Progenitor cell of endocrine pancreas (in vitro differentiated cells): Measurements from ENCODE around the gene ARHGAP29. TPM values are rescaled to one million over a fixed set of nuclear protein-coding genes. Genes with fewer than 3 reads are reported as not detected.

Experiments
- DNase-seq: peaks from one replicate; pipeline ENCODE4 v3.0.0; 2021; ENCODE audit warnings: low spot score; ENCODE audit not compliant: unreplicated experiment
- H3K27ac Mint-ChIP-seq: 2 replicates; pipeline ENCODE4 v1.8.0; 2021; ENCODE audit warnings: mild to moderate bottlenecking, moderate library complexity, mixed read lengths
- H3K27me3 Mint-ChIP-seq: 2 replicates; pipeline ENCODE4 v1.8.0; 2021; ENCODE audit warnings: mixed read lengths
- H3K36me3 Mint-ChIP-seq: 2 replicates; pipeline ENCODE4 v1.8.0; 2022; ENCODE audit warnings: mixed read lengths; ENCODE audit not compliant: insufficient read depth
- H3K4me1 Mint-ChIP-seq: 2 replicates; pipeline ENCODE4 v1.8.0; 2021; ENCODE audit warnings: low read depth, mixed read lengths
- H3K4me3 Mint-ChIP-seq: 2 replicates; pipeline ENCODE4 v1.8.0; 2021; ENCODE audit warnings: low read depth, mild to moderate bottlenecking, moderate library complexity, mixed read lengths
- H3K9me3 Mint-ChIP-seq: 2 replicates; pipeline ENCODE4 v1.8.0; 2021; ENCODE audit warnings: low read depth, mixed read lengths
- CTCF ChIP-seq: fragments of 200-600 bp; sonication (generic); IDR thresholded peaks from one replicate; pipeline ENCODE4 v1.5.0; 2021; ENCODE audit warnings: antibody characterized with exemption, mild to moderate bottlenecking; ENCODE audit not compliant: unreplicated experiment
- total RNA-seq: library from RNA; stranded (reverse); gene quantifications from 2 replicates; pipeline ENCODE4 v1.2.1, GENCODE V29; 2021

Gene ARHGAP29
- total RNA-seq, 1 donor from 2014 or later = 12.4 TPM

DNA sequence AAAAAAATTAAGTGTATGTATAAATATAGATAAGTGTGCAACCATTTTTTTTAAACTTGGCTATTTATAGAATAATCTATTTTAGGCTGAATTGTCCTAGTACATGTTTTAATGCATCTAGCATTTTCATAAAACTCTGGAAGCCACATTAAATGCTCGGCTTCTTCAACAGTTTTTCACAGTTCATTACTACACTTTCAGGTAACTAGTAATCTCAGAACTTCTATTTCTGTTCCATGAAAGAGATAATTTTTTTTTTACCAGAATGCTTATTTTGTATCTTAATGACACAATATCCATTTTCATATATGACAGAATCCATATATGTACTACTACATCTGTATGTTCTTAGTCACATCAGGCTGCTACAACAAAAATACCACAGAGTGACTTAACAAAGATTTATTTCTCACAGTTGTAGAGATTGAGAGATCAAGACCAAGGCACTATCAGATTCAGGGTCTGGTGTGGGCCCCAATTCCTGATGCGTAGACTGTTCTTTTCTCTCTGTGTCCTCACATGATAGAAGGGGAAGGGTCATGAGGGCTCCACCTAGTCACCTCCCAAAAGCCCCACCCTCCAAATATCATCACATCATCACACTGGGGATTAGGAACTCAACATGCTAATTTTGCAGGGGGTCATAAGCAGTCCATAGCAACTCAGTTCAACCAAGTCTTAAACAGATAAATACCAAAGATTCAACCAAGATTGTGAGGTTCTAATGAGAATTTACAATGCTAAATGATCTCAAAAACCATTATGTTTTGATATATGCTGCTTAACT, 43.1 kb downstream of the ARHGAP29 start:
- Mint-ChIP-seq H3K9me3 (no peaks in the 10 kb centered on the region), H3K4me1 (no peaks in the 10 kb centered on the region), H3K36me3 (peaks cover 8% of the 10 kb centered on the region), H3K27me3 (no peaks in the 10 kb centered on the region), H3K27ac (no peak overlapping the region), H3K4me3 (no peak overlapping the region)
- no peak for DNase-seq
- no peak for TF ChIP-seq CTCF

DNA sequence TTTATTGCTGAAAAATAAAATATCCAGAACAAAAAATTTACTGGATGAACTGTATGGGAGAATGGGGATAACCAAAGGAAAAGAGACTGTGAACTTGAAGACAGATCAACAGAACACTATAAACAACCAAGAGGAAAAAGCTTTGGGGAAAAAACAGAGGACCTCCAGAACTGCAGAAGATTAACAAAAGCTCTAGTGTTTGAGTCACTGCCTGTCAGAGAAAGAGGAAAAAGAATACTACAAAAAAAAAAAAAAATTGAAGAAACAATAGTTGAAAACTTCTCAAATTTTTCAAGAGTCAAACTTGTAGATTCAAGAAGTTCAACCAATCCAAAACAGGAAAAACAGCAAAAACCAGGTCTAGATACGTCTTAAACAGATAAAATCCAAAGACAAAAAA, 44.3 kb downstream of the ARHGAP29 start:
- Mint-ChIP-seq H3K4me1 (no peaks in the 10 kb centered on the region), H3K27me3 (no peaks in the 10 kb centered on the region), H3K9me3 (no peaks in the 10 kb centered on the region), H3K36me3 (peaks cover 7% of the 10 kb centered on the region), H3K4me3 (no peak overlapping the region), H3K27ac (no peak overlapping the region)
- no peak for TF ChIP-seq CTCF
- no peak for DNase-seq

DNA sequence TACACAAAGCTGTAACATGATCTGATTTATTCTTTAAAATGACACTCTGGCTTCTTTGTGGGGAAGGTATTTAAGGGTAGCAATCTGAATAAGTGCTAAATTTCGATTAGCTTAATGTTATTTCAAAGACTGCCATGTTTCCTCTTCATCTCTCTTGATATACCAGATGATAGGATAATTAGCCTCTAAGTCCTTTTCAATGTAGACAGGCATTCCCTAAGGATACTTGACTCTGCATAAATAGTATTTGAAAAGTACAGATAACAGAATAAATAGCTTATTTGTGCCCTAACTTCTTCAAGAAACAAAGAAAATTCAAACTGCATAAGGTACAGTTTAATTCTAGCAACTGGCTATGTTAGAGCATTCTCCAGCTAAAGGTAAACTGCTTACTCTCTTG, 46.2 kb downstream of the ARHGAP29 start:
- H3K27ac Mint-ChIP-seq = no peak overlapping the region
- no peak for TF ChIP-seq CTCF
- H3K4me1 Mint-ChIP-seq = no peaks in the 10 kb centered on the region
- DNase-seq = no peak
- no peaks in the 10 kb centered on the region for H3K27me3 Mint-ChIP-seq
- no peaks in the 10 kb centered on the region for H3K9me3 Mint-ChIP-seq
- H3K36me3 Mint-ChIP-seq = peaks cover 4% of the 10 kb centered on the region
- H3K4me3 Mint-ChIP-seq = no peak overlapping the region

GRCh38 chr1:94186946-94187345, 50.4 kb downstream of the ARHGAP29 start:
- Mint-ChIP-seq H3K9me3 (no peaks in the 10 kb centered on the region), H3K4me3 (no peak overlapping the region), H3K27ac (no peak overlapping the region), H3K27me3 (no peaks in the 10 kb centered on the region), H3K4me1 (peaks cover 2% of the 10 kb centered on the region), H3K36me3 (peaks cover 8% of the 10 kb centered on the region)
- no peak for TF ChIP-seq CTCF
- no peak for DNase-seq

DNA sequence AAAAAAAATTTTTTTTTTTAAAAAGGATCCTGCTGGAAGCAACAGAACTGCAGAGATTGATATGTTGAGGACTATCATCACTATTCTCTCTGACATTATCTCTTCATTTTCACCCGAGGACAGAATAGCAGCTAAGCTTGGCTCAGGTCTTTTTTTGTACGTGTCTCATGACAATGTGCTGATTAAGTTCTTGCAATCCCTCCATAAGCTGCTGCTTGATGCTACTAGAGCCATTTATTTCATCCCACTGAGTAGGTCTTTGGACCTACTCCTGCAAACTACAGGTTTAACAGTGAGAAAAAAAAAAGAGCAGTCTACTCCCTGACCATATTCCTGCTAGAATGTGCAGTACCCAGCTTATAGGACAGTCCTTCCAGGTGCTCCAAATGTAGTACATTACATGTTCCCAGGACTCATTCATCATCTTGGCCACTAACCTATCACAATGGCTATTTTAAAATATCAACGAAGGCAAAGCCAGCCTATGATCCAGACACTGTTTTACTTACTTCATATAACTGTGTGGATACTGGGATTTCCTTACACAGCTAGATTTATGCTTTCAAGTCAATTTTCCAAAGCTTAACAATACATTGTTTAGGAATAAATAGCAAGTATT, 54.1 kb downstream of the ARHGAP29 start:
- no peak overlapping the region for H3K4me3 Mint-ChIP-seq
- H3K27me3 Mint-ChIP-seq = no peaks in the 10 kb centered on the region
- no peaks in the 10 kb centered on the region for H3K9me3 Mint-ChIP-seq
- H3K36me3 Mint-ChIP-seq = peaks cover 19% of the 10 kb centered on the region
- peaks cover 2% of the 10 kb centered on the region for H3K4me1 Mint-ChIP-seq
- TF ChIP-seq CTCF = no peak
- DNase-seq = no peak
- no peak overlapping the region for H3K27ac Mint-ChIP-seq
